SK-N-SH (cell line): ENCODE data around the gene C11orf52. TPM values are rescaled to one million over a fixed set of nuclear protein-coding genes. Genes with fewer than 3 reads are reported as not detected.

Source experiments
- CTCF ChIA-PET: fragments of 300-600, 350-600 bp; formaldehyde crosslinking; extraction: SDS; loops from one replicate; lab custom pipeline; 2021; lab: Yijun Ruan, JAX
- POLR2A ChIA-PET: fragments of 350-600 bp; sonication (Branson Sonifier 250); formaldehyde crosslinking; extraction: SDS; loops from one replicate; lab custom pipeline; 2020; ENCODE audit warnings: antibody characterized with exemption, inconsistent platforms; lab: Yijun Ruan, JAX
- DNase-seq: peaks from one replicate; pipeline ENCODE4 v3.0.0; 2012
- H2AFZ ChIP-seq: fragments of 200-600 bp; sonication (generic); 2 replicates; pipeline ENCODE4 v1.8.1; 2016; ENCODE audit warnings: antibody characterized with exemption, mild to moderate bottlenecking, low read depth
- H3F3A ChIP-seq: fragments of 200-600 bp; sonication (generic); replicated peaks from 2 replicates; pipeline ENCODE3; 2016; ENCODE audit warnings: antibody characterized with exemption, mild to moderate bottlenecking; ENCODE audit not compliant: insufficient read depth
- H3K27ac ChIP-seq, 2 experiments: fragments of 200-500 bp in 1 of 2; fragments of 200-600 bp in 1 of 2; sonication (Bioruptor generic) in 1 of 2; sonication (generic), shearing (Covaris generic) in 1 of 2; 2 replicates each; pipeline versions ENCODE4 v1.5.1 to v1.6.1; 2014 to 2016; ENCODE audit warnings: low read depth in 2 of 2, inconsistent platforms in 1 of 2, low read length in 1 of 2, mild to moderate bottlenecking in 1 of 2, mixed read lengths in 1 of 2
- H3K27me3 ChIP-seq: fragments of 200-600 bp; sonication (generic), shearing (Covaris generic); 2 replicates; pipeline ENCODE4 v1.6.1; 2016; ENCODE audit warnings: mixed run types; ENCODE audit not compliant: insufficient read depth
- H3K36me3 ChIP-seq, 2 experiments: fragments of 200-500 bp in 1 of 2; fragments of 200-600 bp in 1 of 2; sonication (Bioruptor generic) in 1 of 2; sonication (generic) in 1 of 2; replicated peaks in 1 of 2; 2 replicates each; pipeline versions ENCODE3 to v1.5.1; 2014 to 2016; ENCODE audit warnings: low read length in 1 of 2, mild to moderate bottlenecking in 1 of 2; ENCODE audit not compliant: insufficient read depth in 2 of 2, control insufficient read depth in 1 of 2
- H3K4me1 ChIP-seq, 2 experiments: fragments of 200-500 bp in 1 of 2; fragments of 200-600 bp in 1 of 2; sonication (Bioruptor generic) in 1 of 2; sonication (generic), shearing (Covaris generic) in 1 of 2; 2 replicates each; pipeline versions ENCODE4 v1.5.1 to v1.6.1; 2014 to 2016; ENCODE audit warnings: low read depth in 1 of 2, low read length in 1 of 2, mixed run types in 1 of 2; ENCODE audit not compliant: insufficient read depth in 2 of 2, control insufficient read depth in 1 of 2
- H3K4me2 ChIP-seq: fragments of 200-600 bp; sonication (generic), shearing (Covaris generic); 2 replicates; pipeline ENCODE4 v1.6.1; 2017; ENCODE audit warnings: mixed run types
- H3K4me3 ChIP-seq, 2 experiments: fragments of 200-500 bp in 1 of 2; fragments of 200-600 bp in 1 of 2; sonication (Bioruptor generic) in 1 of 2; sonication (generic), shearing (Covaris generic) in 1 of 2; 2 replicates each; pipeline versions ENCODE4 v1.5.1 to v1.8.1; 2014 to 2016; ENCODE audit warnings: low read depth in 2 of 2, inconsistent platforms in 1 of 2, low read length in 1 of 2, mild to moderate bottlenecking in 1 of 2, mixed read lengths in 1 of 2, moderate library complexity in 1 of 2
- H3K79me2 ChIP-seq: fragments of 200-600 bp; sonication (generic); 2 replicates; pipeline ENCODE4 v1.8.1; 2017; ENCODE audit warnings: mild to moderate bottlenecking; ENCODE audit not compliant: insufficient read depth
- H3K9ac ChIP-seq: fragments of 200-600 bp; sonication (generic); 2 replicates; pipeline ENCODE4 v1.6.1; 2017; ENCODE audit warnings: mixed run types
- H3K9me2 ChIP-seq: fragments of 200-600 bp; sonication (generic); 2 replicates; pipeline ENCODE4 v1.6.1; 2017; ENCODE audit warnings: mixed run types
- H3K9me3 ChIP-seq: fragments of 200-600 bp; sonication (generic); 2 replicates; pipeline ENCODE4 v1.6.1; 2017; ENCODE audit warnings: mixed run types, mild to moderate bottlenecking, moderate library complexity
- H4K20me1 ChIP-seq: fragments of 200-600 bp; sonication (generic); 2 replicates; pipeline ENCODE4 v1.6.1; 2017; ENCODE audit warnings: mild to moderate bottlenecking, mixed run types; ENCODE audit not compliant: insufficient read depth
- CHD2 ChIP-seq: fragments of 150-350 bp; IDR thresholded peaks from 2 replicates; pipeline ENCODE4 v1.6.1; 2018; ENCODE audit warnings: low read length; ENCODE audit not compliant: partially characterized antibody
- CTCF ChIP-seq: fragments of 200-600 bp; sonication (generic); IDR thresholded peaks from 2 replicates; pipeline ENCODE4 v1.6.1; 2017; ENCODE audit warnings: antibody characterized with exemption, mild to moderate bottlenecking, moderate library complexity
- EP300 ChIP-seq, 2 experiments: IDR thresholded peaks; 2 replicates each; pipeline versions ENCODE4 v1.4.0 to v1.6.1; 2012; ENCODE audit warnings: borderline replicate concordance in 1 of 2, low read depth in 1 of 2, low read length in 1 of 2
- EZH2phosphoT487 ChIP-seq: fragments of 200-600 bp; sonication (generic); IDR thresholded peaks from 2 replicates; pipeline ENCODE4 v1.6.1; 2017; ENCODE audit warnings: low read depth, mixed run types, mild to moderate bottlenecking, antibody characterized with exemption, moderate library complexity, borderline replicate concordance
- FOSL2 ChIP-seq: IDR thresholded peaks from 2 replicates; pipeline ENCODE4 v1.4.0; 2012; ENCODE audit warnings: low read depth, mild to moderate bottlenecking, moderate library complexity, borderline replicate concordance
- GATA2 ChIP-seq: sonication (generic); formaldehyde crosslinking; IDR thresholded peaks from 2 replicates; pipeline ENCODE4 v1.5.0; 2020; ENCODE audit warnings: mild to moderate bottlenecking, missing genetic modification reagents
- IRF3 ChIP-seq: fragments of 150-350 bp; IDR thresholded peaks from 2 replicates; pipeline ENCODE4 v1.6.1; 2016; ENCODE audit warnings: mild to moderate bottlenecking, low read depth, low read length
- JUND ChIP-seq: IDR thresholded peaks from 2 replicates; pipeline ENCODE4 v1.4.0; 2012
- NFIC ChIP-seq: IDR thresholded peaks from 2 replicates; pipeline ENCODE4 v1.4.0; 2012; ENCODE audit warnings: borderline replicate concordance
- NRF1 ChIP-seq: IDR thresholded peaks from 2 replicates; pipeline ENCODE4 v1.6.1; 2012; ENCODE audit warnings: low read depth, mild to moderate bottlenecking, low read length
- PBX3 ChIP-seq: IDR thresholded peaks from 2 replicates; pipeline ENCODE4; 2012
- RXRA ChIP-seq: IDR thresholded peaks from 2 replicates; pipeline ENCODE4 v1.4.0; 2012; ENCODE audit warnings: low read depth, mild to moderate bottlenecking, borderline replicate concordance
- TCF12 ChIP-seq: IDR thresholded peaks from 2 replicates; pipeline ENCODE4 v1.4.0; 2012
- TEAD4 ChIP-seq: IDR thresholded peaks from 2 replicates; pipeline ENCODE4 v1.4.0; 2012; ENCODE audit warnings: mild to moderate bottlenecking, borderline replicate concordance; ENCODE audit not compliant: insufficient read depth
- WGBS: methylation state at CpG from one replicate; pipeline ENCODE4 v1.1.6; 2017; ENCODE audit warnings: low lambda C conversion rate; 5-methylcytosine and 5-hydroxymethylcytosine counted together
- polyA plus RNA-seq, 3 experiments: library from polyadenylated mRNA; depleted of rRNA; stranded (reverse); fragments of >200 nt; gene quantifications; 2 replicates each; pipeline ENCODE4 v1.2.3, GENCODE V29; 2012

C11orf52 gene
- polyA plus RNA-seq, 1 of the 3 experiments (the other 2 are of a cell fraction): not detected

DNA sequence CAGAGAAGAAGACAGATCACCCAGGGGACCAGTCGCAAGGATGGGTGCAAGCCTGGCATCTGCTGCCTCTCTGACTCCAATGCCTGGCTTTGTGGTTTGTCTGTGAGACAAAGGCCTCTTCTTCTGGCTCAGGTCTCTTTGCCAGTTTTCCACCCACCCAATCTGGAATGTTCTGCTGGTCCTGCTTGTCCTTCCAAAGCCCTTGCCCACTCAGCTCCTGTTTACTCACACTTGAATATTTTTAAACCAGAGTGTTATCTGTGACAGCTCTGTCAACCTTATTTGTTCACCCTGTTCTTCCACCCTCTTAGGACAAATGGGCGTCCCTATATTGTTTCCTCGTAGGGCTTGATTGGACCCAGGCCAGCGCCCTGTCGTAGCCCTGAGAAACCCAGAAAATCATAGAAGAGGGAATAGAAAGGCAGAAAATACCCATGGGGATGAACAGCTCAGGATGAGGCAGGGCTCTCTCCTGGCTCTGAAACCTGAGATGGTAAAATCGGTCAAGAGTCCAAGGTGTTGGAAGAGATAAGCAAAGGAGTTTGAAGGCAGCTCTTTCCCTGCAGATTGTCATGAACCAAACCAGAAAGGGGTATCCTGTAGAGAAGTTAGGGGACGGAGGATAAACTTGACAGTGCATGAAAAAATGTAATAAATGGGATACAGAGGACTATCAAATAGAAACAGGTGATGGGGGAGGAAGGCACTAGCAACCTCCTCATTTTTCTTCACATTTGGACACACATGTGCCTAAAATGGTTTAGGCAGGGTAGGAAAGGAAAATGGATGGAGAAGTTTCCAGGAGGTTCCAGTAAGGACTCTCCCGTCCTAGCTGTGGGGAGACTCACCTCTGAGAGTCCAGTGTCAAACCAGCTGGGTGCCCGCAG lies 7.8 kb upstream of the C11orf52 start:
- no peaks in the 10 kb centered on the region for H3K9me2 ChIP-seq
- CTCF ChIA-PET: interaction anchor here (1.2 to 1.4 kb wide), 3 partner anchors 21 to 69 kb away, joined by 3 to 4 read pairs (median 3); no protein-coding TSS in a partner anchor
- H3K4me2 ChIP-seq: no peak overlapping the region
- POLR2A ChIA-PET: no interaction called here
- H3K9ac ChIP-seq: no peak overlapping the region
- H3K9me3 ChIP-seq: no peaks in the 10 kb centered on the region
- no peaks in the 10 kb centered on the region for H4K20me1 ChIP-seq
- no peak overlapping the region for H3K27ac ChIP-seq
- no peaks in the 10 kb centered on the region for H3K79me2 ChIP-seq
- no peaks in the 10 kb centered on the region for H3K36me3 ChIP-seq
- H3K27me3 ChIP-seq: no peaks in the 10 kb centered on the region
- WGBS: 84% methylated on average over 9 of the region's 9 CpGs
- H3K4me1 ChIP-seq: peaks cover 6 to 7% of the 10 kb centered on the region in 2 experiments; a peak in 2 of 4 replicates
- peaks cover 3% of the 10 kb centered on the region for H3F3A ChIP-seq
- no peak overlapping the region for H2AFZ ChIP-seq
- H3K4me3 ChIP-seq: no peak overlapping the region
- DNase-seq: no peak
- TF ChIP-seq TCF12 (no peak), GATA2 (CRISPR knock-in tag) (no peak), RXRA (no peak), EZH2phosphoT487 (no peak), CHD2 (no peak), PBX3 (no peak), EP300 (IDR thresholded peaks at IDR 0.05; ENCODE audit: borderline replicate concordance in 1 of 2, low read depth in 1 of 2, low read length in 1 of 2) (no peak), CTCF (no peak), JUND (no peak), TEAD4 (no peak), FOSL2 (no peak), NFIC (no peak), IRF3 (no peak), NRF1 (no peak)
